ENCODE data around the gene SH2D4B. TPM values are rescaled to one million over a fixed set of nuclear protein-coding genes. Genes with fewer than 3 reads are reported as not detected.

Gene SH2D4B
- total RNA-seq, result under 0.01 TPM in 2 replicates

DNA sequence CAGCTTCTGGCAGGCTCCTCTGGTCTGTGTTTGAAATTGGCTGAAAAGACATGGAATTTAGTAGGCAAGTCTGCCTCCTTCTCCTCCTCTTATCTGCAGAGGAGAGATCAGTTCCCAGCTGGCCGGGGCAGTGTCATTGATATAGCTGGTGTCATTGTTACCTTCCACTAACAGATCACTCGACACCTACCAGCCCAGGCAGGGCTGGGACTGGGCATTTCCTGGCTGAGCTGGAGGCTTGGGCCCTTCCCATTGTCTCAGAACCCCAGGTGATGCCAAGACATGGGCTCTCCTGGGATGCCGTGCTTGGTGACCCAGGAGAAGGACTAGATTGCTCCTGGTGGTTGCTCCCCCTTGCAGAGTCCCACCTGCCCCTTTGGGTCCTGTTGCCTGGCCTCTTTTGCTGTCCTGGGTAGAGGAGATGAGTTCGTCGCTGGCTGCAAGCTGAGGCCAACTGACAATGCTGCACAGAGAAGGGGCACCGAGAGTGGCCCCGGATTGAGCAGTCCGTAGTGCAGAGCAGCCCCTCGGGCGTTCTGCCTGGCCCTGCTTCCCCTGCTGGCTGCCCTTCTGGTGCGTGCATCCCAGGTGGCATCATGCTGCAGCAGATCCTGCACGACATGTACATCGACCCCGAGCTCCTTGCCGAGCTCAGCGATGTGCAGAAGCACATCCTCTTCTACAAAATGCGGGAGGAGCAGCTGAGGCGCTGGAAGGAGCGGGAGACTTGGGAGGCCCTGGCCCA lies at the start of gene SH2D4B:
Gene SH2D4B (plus strand): TSS at position 167 of the 745 bp plus-strand sequence. CDS start 430 bp downstream, at position 597.

Other genes starting within 250 kb of the SH2D4B start
- gene MAT1A, start 248.2 kb upstream of the SH2D4B start, total RNA-seq, result not detected in 2 replicates
- not detected in 2 replicates for gene DYDC1, start 181.1 kb upstream of the SH2D4B start, total RNA-seq
- not detected in 2 replicates for gene DYDC2, start 181.1 kb upstream of the SH2D4B start, total RNA-seq
- gene PRXL2A, start 129.4 kb upstream of the SH2D4B start, total RNA-seq, result 26.5 and 38.9 TPM in 2 replicates
- 14.7 and 76.3 TPM in 2 replicates for gene TSPAN14, start 83.6 kb upstream of the SH2D4B start, total RNA-seq